ENCODE measurements around the gene BET1. TPM values are rescaled to one million over a fixed set of nuclear protein-coding genes. Genes with fewer than 3 reads are reported as not detected.

BET1 gene
- total and polyA plus RNA-seq, 2 of the 8 experiments (the other 6 are each of a cell fraction or from before 2014, with no cell fraction given) = 20.6 to 31.7 TPM

- Histone ChIP-seq H3K4me1 (replicated peaks in 1 of 4; ENCODE audit: control insufficient read depth in 3 of 4, insufficient read depth in 4 of 4, low read length in 3 of 4) (peaks cover 0 to 2% (median 0%) of the 10 kb centered on the region in 4 experiments; a peak in 2 of 7 replicates), H2AK5ac (ENCODE audit: low read depth, low read length) (no peak overlapping the region), H2BK5ac (ENCODE audit: low read depth, low read length) (no peak overlapping the region), H3K18ac (ENCODE audit: extremely low read depth, low read length) (no peak overlapping the region), H4K8ac (ENCODE audit: extremely low read depth, insufficient read depth, low read length) (no peak overlapping the region), H2BK15ac (ENCODE audit: low read length) (no peak overlapping the region), H3K4me2 (ENCODE audit: insufficient read depth in 1 of 2, low read depth in 2 of 2, low read length in 2 of 2) (no peak overlapping the region), H3K27me3 (replicated peaks in 1 of 4; ENCODE audit: control insufficient read depth in 3 of 4, extremely low read depth in 1 of 4, insufficient read depth in 3 of 4, low read length in 3 of 4) (no peaks in the 10 kb centered on the region), H3K23ac (ENCODE audit: insufficient read length) (no peak overlapping the region), H2BK20ac (ENCODE audit: low read length) (no peak overlapping the region), H3K4me3 (ENCODE audit: extremely low read depth in 1 of 4, insufficient read depth in 2 of 4, low read depth in 3 of 4, low read length in 4 of 4) (no peak overlapping the region), H2BK120ac (replicated peaks; ENCODE audit: low read depth, low read length) (no peak overlapping the region), H4K20me1 (replicated peaks in 1 of 2; ENCODE audit: control insufficient read depth in 1 of 2, insufficient read depth in 2 of 2, low read length in 2 of 2) (no peaks in the 10 kb centered on the region), H3K56ac (replicated peaks; ENCODE audit: insufficient read length, low read depth, low read length) (no peak overlapping the region), H4K5ac (ENCODE audit: insufficient read length, low read depth, low read length) (no peak overlapping the region), H3K79me1 (ENCODE audit: low read depth, low read length) (no peaks in the 10 kb centered on the region), H3K27ac (ENCODE audit: low read depth, low read length) (no peak overlapping the region), H3K4ac (replicated peaks; ENCODE audit: insufficient read length, low read depth, low read length) (no peak overlapping the region), H3K79me2 (ENCODE audit: control insufficient read depth in 1 of 2, insufficient read depth in 2 of 2, low read length in 2 of 2) (no peaks in the 10 kb centered on the region), H3K14ac (ENCODE audit: insufficient read length) (no peak overlapping the region), H3K9me3 (ENCODE audit: insufficient read depth in 2 of 2, low read depth in 1 of 2, low read length in 1 of 2) (no peaks in the 10 kb centered on the region), H3K9ac (replicated peaks in 1 of 4; ENCODE audit: extremely low read depth in 1 of 4, low read depth in 3 of 4, low read length in 3 of 4) (no peak overlapping the region), H3K36me3 (ENCODE audit: control insufficient read depth in 2 of 4, insufficient read depth in 4 of 4, low read length in 3 of 4) (no peaks in the 10 kb centered on the region), H2BK12ac (ENCODE audit: low read depth, low read length) (no peak overlapping the region), H4K91ac (replicated peaks; ENCODE audit: insufficient read length, low read length) (no peak overlapping the region), H3K23me2 (ENCODE audit: low read depth, low read length) (no peaks in the 10 kb centered on the region), H2AFZ (ENCODE audit: low read length) (no peak overlapping the region)
- CTCF ChIA-PET (ENCODE audit: partially characterized antibody) = no interaction called here
- no peak for DNase-seq (ENCODE audit: low read depth in 1 of 2, low spot score in 2 of 2)
- TF ChIP-seq SRF (IDR thresholded peaks at IDR 0.05; ENCODE audit: low read depth, low read length) (no peak), RFX5 (IDR thresholded peaks at IDR 0.05; ENCODE audit: borderline replicate concordance, low read depth, low read length) (no peak), SP4 (IDR thresholded peaks at IDR 0.05; ENCODE audit: low read length) (no peak), NANOG (IDR thresholded peaks at IDR 0.05; ENCODE audit: insufficient read depth, low read depth, low read length, poor library complexity, severe bottlenecking) (no peak), CEBPB (IDR thresholded peaks at IDR 0.05; ENCODE audit: low read depth, low read length) (no peak), BCL11A (IDR thresholded peaks at IDR 0.05; ENCODE audit: low read depth in 2 of 2, low read length in 2 of 2) (no peak), RNF2 (IDR thresholded peaks at IDR 0.05; ENCODE audit: borderline replicate concordance, low read depth, low read length, missing control alignments, poor library complexity, severe bottlenecking) (no peak)
- no peak for FAIRE-seq
- 100% methylated on average over 2 of the region's 2 CpGs; no CpG with 5 or more reads in 1 of the 2 experiments for WGBS, 2 experiments (ENCODE audit: extremely low coverage in 1 of 2, insufficient coverage in 1 of 2, insufficient read length in 1 of 2, insufficient replicate concordance in 2 of 2, low coverage in 1 of 2, low lambda C conversion rate in 2 of 2, missing lambda C conversion rate in 1 of 2)
- POLR2A ChIA-PET (ENCODE audit: partially characterized antibody) = no interaction called here
Observed at GRCh38 chr7:94048755-94049154, 44.6 kb upstream of the BET1 start.
